IMR-90 (cell line): ENCODE data around the gene CHMP4A. TPM values are rescaled to one million over a fixed set of nuclear protein-coding genes. Genes with fewer than 3 reads are reported as not detected.

Experiments
- ATAC-seq: fragments of 200-7000 bp; cut with Tn5 transposase; 2 replicates; pipeline ENCODE4 v1.9.1; 2020; ENCODE audit warnings: low read depth, mild to moderate bottlenecking, moderate library complexity
- BruUV-seq: library from RNA; stranded (reverse); fragments of 400-500 nt; replicated peaks from 2 replicates; lab custom pipeline; 2021; lab: Mats Ljungman, UMichigan
- CTCF ChIA-PET: fragments of 300-600 bp; formaldehyde crosslinking; extraction: SDS; loops from one replicate; lab custom pipeline; 2021; ENCODE audit warnings: antibody characterized with exemption; lab: Yijun Ruan, JAX
- POLR2A ChIA-PET: fragments of 300-600 bp; sonication (Branson Sonifier 250); formaldehyde crosslinking; loops from one replicate; lab custom pipeline; 2022; ENCODE audit warnings: antibody characterized with exemption; ENCODE audit not compliant: unreplicated experiment; lab: Charles Lee
- DNase-seq: peaks from one replicate; pipeline ENCODE4 v3.0.0; 2013
- H2AFZ ChIP-seq: replicated peaks from 2 replicates; pipeline ENCODE3; 2013; ENCODE audit warnings: low read length, mild to moderate bottlenecking; ENCODE audit not compliant: poor library complexity
- H2AK5ac ChIP-seq: 2 replicates; pipeline ENCODE4 v1.6.1; 2013; ENCODE audit warnings: low read depth, low read length, inconsistent platforms
- H2AK9ac ChIP-seq: replicated peaks from 2 replicates; pipeline ENCODE3; 2013; ENCODE audit warnings: mild to moderate bottlenecking, low read depth, low read length, moderate library complexity; ENCODE audit not compliant: poor library complexity
- H2BK120ac ChIP-seq: 2 replicates; pipeline ENCODE4 v1.6.1; 2013; ENCODE audit warnings: low read depth, low read length, inconsistent platforms
- H2BK15ac ChIP-seq: 3 replicates; pipeline ENCODE4 v1.6.1; 2013; ENCODE audit warnings: low read depth, low read length, inconsistent platforms
- H2BK20ac ChIP-seq: 2 replicates; pipeline ENCODE4 v1.6.1; 2013; ENCODE audit warnings: low read depth, mild to moderate bottlenecking, inconsistent platforms, low read length, moderate library complexity
- H2BK5ac ChIP-seq: 2 replicates; pipeline ENCODE4 v1.6.1; 2013; ENCODE audit warnings: mild to moderate bottlenecking, low read depth, low read length, inconsistent platforms; ENCODE audit not compliant: poor library complexity, severe bottlenecking
- H3K14ac ChIP-seq: replicated peaks from 2 replicates; pipeline ENCODE4 v1.6.1; 2013; ENCODE audit warnings: low read depth, low read length, inconsistent platforms
- H3K18ac ChIP-seq: 2 replicates; pipeline ENCODE4 v1.6.1; 2013; ENCODE audit warnings: low read depth, low read length, control low read depth
- H3K23ac ChIP-seq: 2 replicates; pipeline ENCODE4 v1.6.1; 2013; ENCODE audit warnings: low read depth, low read length, inconsistent platforms
- H3K27ac ChIP-seq: 2 replicates; pipeline ENCODE4 v1.5.1; 2013; ENCODE audit warnings: mild to moderate bottlenecking, control low read depth, low read length; ENCODE audit not compliant: insufficient read depth
- H3K27me3 ChIP-seq: 2 replicates; pipeline ENCODE4 v1.6.1; 2013; ENCODE audit warnings: low read length; ENCODE audit not compliant: control insufficient read depth, insufficient read depth
- H3K36me3 ChIP-seq: 2 replicates; pipeline ENCODE4 v1.6.1; 2013; ENCODE audit warnings: low read length, mixed read lengths; ENCODE audit not compliant: control insufficient read depth, insufficient read depth
- H3K4ac ChIP-seq: 2 replicates; pipeline ENCODE4 v1.6.1; 2013; ENCODE audit warnings: low read depth, low read length, inconsistent platforms
- H3K4me1 ChIP-seq: 2 replicates; pipeline ENCODE4 v1.6.1; 2013; ENCODE audit warnings: low read length, mixed read lengths; ENCODE audit not compliant: control insufficient read depth, insufficient read depth
- H3K4me2 ChIP-seq: 2 replicates; pipeline ENCODE4 v1.6.1; 2013; ENCODE audit warnings: low read depth, mild to moderate bottlenecking, control low read depth, low read length, moderate library complexity
- H3K4me3 ChIP-seq: 2 replicates; pipeline ENCODE4 v1.5.1; 2013; ENCODE audit warnings: low read depth, mild to moderate bottlenecking, control low read depth, low read length, moderate library complexity; ENCODE audit not compliant: insufficient read depth
- H3K56ac ChIP-seq: 2 replicates; pipeline ENCODE4 v1.6.1; 2013; ENCODE audit warnings: low read length, inconsistent platforms; ENCODE audit not compliant: insufficient read depth; ENCODE audit errors: extremely low read depth
- H3K79me1 ChIP-seq, 2 experiments: 2 replicates each; pipeline ENCODE4 v1.6.1; 2013; ENCODE audit warnings: low read length in 2 of 2, inconsistent platforms in 1 of 2, low read depth in 1 of 2
- H3K9ac ChIP-seq: 2 replicates; pipeline ENCODE4 v1.6.1; 2013; ENCODE audit warnings: low read depth, low read length, control low read depth
- H3K9me1 ChIP-seq: 2 replicates; pipeline ENCODE4 v1.6.1; 2013; ENCODE audit warnings: low read length, inconsistent platforms; ENCODE audit not compliant: insufficient read depth
- H3K9me3 ChIP-seq: 2 replicates; pipeline ENCODE4 v1.6.1; 2013; ENCODE audit warnings: low read length; ENCODE audit not compliant: control insufficient read depth, insufficient read depth
- H4K20me1 ChIP-seq: 2 replicates; pipeline ENCODE4 v1.6.1; 2013; ENCODE audit warnings: low read length, inconsistent platforms; ENCODE audit not compliant: insufficient read depth
- H4K5ac ChIP-seq: 2 replicates; pipeline ENCODE4 v1.6.1; 2013; ENCODE audit warnings: mild to moderate bottlenecking, low read depth, low read length, control low read depth
- H4K8ac ChIP-seq, 2 experiments: 2 replicates each; pipeline ENCODE4 v1.6.1; 2013; ENCODE audit warnings: low read depth in 2 of 2, low read length in 2 of 2, control low read depth in 1 of 2, inconsistent platforms in 1 of 2
- H4K91ac ChIP-seq: 2 replicates; pipeline ENCODE4 v1.6.1; 2013; ENCODE audit warnings: low read depth, low read length, inconsistent platforms; ENCODE audit not compliant: insufficient read depth
- BHLHE40 ChIP-seq: fragments of 150-350 bp; IDR thresholded peaks from 2 replicates; pipeline ENCODE4 v1.6.1; 2016; ENCODE audit warnings: mild to moderate bottlenecking, low read depth, low read length
- CEBPB ChIP-seq: IDR thresholded peaks from 2 replicates; pipeline ENCODE4 v1.6.1; 2012; ENCODE audit warnings: low read depth, low read length, improper control_type of control experiment
- CHD1 ChIP-seq: IDR thresholded peaks from 2 replicates; pipeline ENCODE4 v1.6.1; 2012; ENCODE audit warnings: low read depth, low read length, improper control_type of control experiment
- CTCF ChIP-seq: conservative IDR thresholded peaks from 2 replicates; pipeline ENCODE4 v1.5.1; 2012; ENCODE audit warnings: mild to moderate bottlenecking, low read depth, low read length, improper control_type of control experiment
- FOS ChIP-seq: fragments of 150-350 bp; IDR thresholded peaks from 2 replicates; pipeline ENCODE4 v1.6.1; 2016; ENCODE audit warnings: low read depth, low read length
- MAFK ChIP-seq: IDR thresholded peaks from 2 replicates; pipeline ENCODE4 v1.6.1; 2012; ENCODE audit warnings: low read depth, low read length, improper control_type of control experiment
- MAZ ChIP-seq: IDR thresholded peaks from 2 replicates; pipeline ENCODE4 v1.6.1; 2012; ENCODE audit warnings: low read depth, mild to moderate bottlenecking, low read length, improper control_type of control experiment, moderate library complexity, borderline replicate concordance
- MXI1 ChIP-seq: IDR thresholded peaks from 2 replicates; pipeline ENCODE4 v1.6.1; 2012; ENCODE audit warnings: low read depth, mild to moderate bottlenecking, low read length, moderate library complexity, borderline replicate concordance
- NFE2L2 ChIP-seq: fragments of 150-350 bp; IDR thresholded peaks from 2 replicates; pipeline ENCODE4 v1.6.1; 2016; ENCODE audit warnings: low read depth, mild to moderate bottlenecking, low read length
- POLR2A ChIP-seq: IDR thresholded peaks from 2 replicates; pipeline ENCODE4 v1.6.1; 2012; ENCODE audit warnings: mild to moderate bottlenecking, low read depth, low read length
- RAD21 ChIP-seq: IDR thresholded peaks from 2 replicates; pipeline ENCODE4 v1.6.1; 2012; ENCODE audit warnings: low read length, improper control_type of control experiment
- RCOR1 ChIP-seq: IDR thresholded peaks from 2 replicates; pipeline ENCODE4 v1.6.1; 2012; ENCODE audit warnings: mild to moderate bottlenecking, low read length, improper control_type of control experiment; ENCODE audit not compliant: insufficient replicate concordance
- RFX5 ChIP-seq: IDR thresholded peaks from 2 replicates; pipeline ENCODE4 v1.8.0; 2012; ENCODE audit warnings: low read depth, mild to moderate bottlenecking, low read length, moderate library complexity
- SMC3 ChIP-seq: fragments of 150-350 bp; IDR thresholded peaks from 2 replicates; pipeline ENCODE4 v1.6.1; 2016; ENCODE audit warnings: low read depth, mild to moderate bottlenecking, antibody characterized with exemption, low read length, moderate library complexity
- WGBS, 2 experiments: methylation state at CpG; one replicate each; pipeline versions ENCODE4 v1.1.5 to v1.1.7; 2013; ENCODE audit warnings: missing lambda C conversion rate in 2 of 2; ENCODE audit not compliant: insufficient read length in 1 of 2; ENCODE audit errors: extremely low coverage in 2 of 2; 5-methylcytosine and 5-hydroxymethylcytosine counted together
- dilution Hi-C: fragments of 300-500 bp; cut with HindIII; formaldehyde crosslinking; loops from one replicate; pipeline ENCODE4 v1.14.3; 2018; ENCODE audit warnings: low sequenced_read_pairs; ENCODE audit not compliant: unreplicated experiment
- in situ Hi-C: fragments of 300-500 bp; cut with MboI; formaldehyde crosslinking; loops from 3 replicates; pipeline ENCODE4 v1.14.3; 2019; ENCODE audit warnings: low sequenced_read_pairs, inconsistent platforms, mixed read lengths
- intact Hi-C: fragments of 100-400 bp; cut with micrococcal nuclease; formaldehyde crosslinking; loops from 2 replicates; pipeline ENCODE4 v1.10.0; 2022
- polyA plus RNA-seq, 3 experiments: library from polyadenylated mRNA; depleted of rRNA; stranded (reverse); fragments of >200 nt; gene quantifications; 2 replicates each; pipeline ENCODE4 v1.2.3, GENCODE V29; 2012; ENCODE audit warnings: low replicate concordance in 1 of 3
- total RNA-seq: library from RNA; depleted of rRNA; stranded (reverse); fragments of >200 nt; gene quantifications from 2 replicates; pipeline ENCODE4 v1.2.3, GENCODE V29; 2012
- TF ChIP-seq, protein P1 (sequence below): fragments of 150-350 bp; IDR thresholded peaks from 2 replicates; pipeline ENCODE4 v1.6.1; 2016; ENCODE audit warnings: low read depth, mild to moderate bottlenecking, low read length, moderate library complexity, borderline replicate concordance
- TF ChIP-seq, protein P2 (sequence below): fragments of 150-350 bp; IDR thresholded peaks from 2 replicates; pipeline ENCODE4 v1.6.1; 2017; ENCODE audit warnings: mild to moderate bottlenecking, antibody characterized with exemption, low read length, low read depth

The CHMP4A gene
- total and polyA plus RNA-seq, 2 of the 4 experiments (the other 2 are of a cell fraction): 22.0 to 63.8 TPM

GRCh38 chr14:24164518-24164991, 48.7 kb downstream of the CHMP4A start:
- Histone ChIP-seq H2BK5ac (no peak overlapping the region), H3K9ac (no peak overlapping the region), H3K4me1 (peaks cover 7% of the 10 kb centered on the region), H3K27ac (no peak overlapping the region), H3K18ac (no peak overlapping the region), H3K14ac (no peak overlapping the region), H2AK9ac (peak overlapping the region; percentile 28), H2BK120ac (no peak overlapping the region), H3K27me3 (no peaks in the 10 kb centered on the region), H4K20me1 (no peaks in the 10 kb centered on the region), H3K4ac (no peak overlapping the region), H2BK15ac (no peak overlapping the region), H3K9me3 (no peaks in the 10 kb centered on the region), H4K8ac (no peak overlapping the region), H3K56ac (no peak overlapping the region), H4K5ac (no peak overlapping the region), H3K4me2 (no peak overlapping the region), H3K9me1 (peaks cover 9% of the 10 kb centered on the region), H2BK20ac (no peak overlapping the region), H3K4me3 (no peak overlapping the region), H3K36me3 (peaks cover 60% of the 10 kb centered on the region), H2AK5ac (no peak overlapping the region), H2AFZ (no peak overlapping the region), H3K23ac (no peak overlapping the region), H4K91ac (no peak overlapping the region), H3K79me1 (peaks cover 12 to 40% of the 10 kb centered on the region in 2 experiments; a peak in 3 of 4 replicates)
- CTCF ChIA-PET: no interaction called here
- POLR2A ChIA-PET: no interaction called here
- TF ChIP-seq RAD21: no peak
- TF ChIP-seq SMC3: no peak
- no peak for TF ChIP-seq RCOR1
- TF ChIP-seq FOS: no peak
- TF ChIP-seq RFX5: no peak
- TF ChIP-seq NFE2L2: no peak
- no peak for TF ChIP-seq CTCF
- no peak for TF ChIP-seq MAFK
- TF ChIP-seq, protein P1, sequence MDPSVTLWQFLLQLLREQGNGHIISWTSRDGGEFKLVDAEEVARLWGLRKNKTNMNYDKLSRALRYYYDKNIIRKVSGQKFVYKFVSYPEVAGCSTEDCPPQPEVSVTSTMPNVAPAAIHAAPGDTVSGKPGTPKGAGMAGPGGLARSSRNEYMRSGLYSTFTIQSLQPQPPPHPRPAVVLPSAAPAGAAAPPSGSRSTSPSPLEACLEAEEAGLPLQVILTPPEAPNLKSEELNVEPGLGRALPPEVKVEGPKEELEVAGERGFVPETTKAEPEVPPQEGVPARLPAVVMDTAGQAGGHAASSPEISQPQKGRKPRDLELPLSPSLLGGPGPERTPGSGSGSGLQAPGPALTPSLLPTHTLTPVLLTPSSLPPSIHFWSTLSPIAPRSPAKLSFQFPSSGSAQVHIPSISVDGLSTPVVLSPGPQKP: no peak
- TF ChIP-seq CEBPB: no peak
- TF ChIP-seq MAZ: no peak
- TF ChIP-seq POLR2A: no peak
- TF ChIP-seq BHLHE40: no peak
- TF ChIP-seq, protein P2, sequence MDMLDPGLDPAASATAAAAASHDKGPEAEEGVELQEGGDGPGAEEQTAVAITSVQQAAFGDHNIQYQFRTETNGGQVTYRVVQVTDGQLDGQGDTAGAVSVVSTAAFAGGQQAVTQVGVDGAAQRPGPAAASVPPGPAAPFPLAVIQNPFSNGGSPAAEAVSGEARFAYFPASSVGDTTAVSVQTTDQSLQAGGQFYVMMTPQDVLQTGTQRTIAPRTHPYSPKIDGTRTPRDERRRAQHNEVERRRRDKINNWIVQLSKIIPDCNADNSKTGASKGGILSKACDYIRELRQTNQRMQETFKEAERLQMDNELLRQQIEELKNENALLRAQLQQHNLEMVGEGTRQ: no peak
- no peak for TF ChIP-seq CHD1
- TF ChIP-seq MXI1: no peak
- in situ Hi-C loops (no loop called here), intact Hi-C loops (no loop called here), dilution Hi-C loops (no loop called here)
- no TSS peak for BruUV-seq
- DNase-seq (no peak), ATAC-seq (no peak)
- WGBS, 2 experiments: 100% methylated on average over 4 of the region's 14 CpGs; no CpG with 5 or more reads in 1 of the 2 experiments
